Measurements from ENCODE around the gene WASHC4.

WASHC4 gene

DNA sequence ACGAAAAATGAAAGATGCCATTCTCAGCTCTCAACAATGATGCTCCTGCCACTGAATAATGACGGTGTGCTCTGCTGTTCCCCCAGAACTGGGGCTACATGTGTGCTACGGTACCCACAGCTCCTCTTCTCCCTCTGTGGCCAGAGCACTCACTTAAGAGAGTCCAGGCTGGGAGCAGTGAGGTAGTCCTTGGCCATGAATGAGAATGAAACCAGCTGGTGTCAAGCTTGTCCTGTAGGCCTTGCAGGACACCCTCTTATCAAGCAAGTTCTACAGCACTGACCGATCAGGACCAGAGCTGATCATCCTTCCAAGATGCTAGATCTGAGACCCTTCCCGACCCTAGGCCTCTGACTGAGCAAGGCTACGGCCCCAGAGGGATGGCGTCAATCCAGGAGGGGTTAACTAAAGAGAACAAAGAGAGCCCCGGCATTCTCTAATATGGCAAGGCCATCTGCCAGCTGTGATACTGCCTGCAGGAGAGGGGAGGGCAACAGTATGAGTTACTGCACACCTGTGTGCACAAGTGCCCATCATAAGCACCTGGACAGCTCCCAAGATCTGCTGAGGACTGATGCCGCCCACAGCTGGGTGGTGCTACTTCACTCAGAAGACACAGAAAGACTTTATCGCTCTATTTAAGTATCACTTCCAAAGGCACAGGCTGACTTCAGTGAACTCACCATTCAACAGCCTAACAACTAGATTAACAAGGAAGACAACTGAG, 98.0 kb downstream of the WASHC4 start:
- DNase-seq = no peak

DNA sequence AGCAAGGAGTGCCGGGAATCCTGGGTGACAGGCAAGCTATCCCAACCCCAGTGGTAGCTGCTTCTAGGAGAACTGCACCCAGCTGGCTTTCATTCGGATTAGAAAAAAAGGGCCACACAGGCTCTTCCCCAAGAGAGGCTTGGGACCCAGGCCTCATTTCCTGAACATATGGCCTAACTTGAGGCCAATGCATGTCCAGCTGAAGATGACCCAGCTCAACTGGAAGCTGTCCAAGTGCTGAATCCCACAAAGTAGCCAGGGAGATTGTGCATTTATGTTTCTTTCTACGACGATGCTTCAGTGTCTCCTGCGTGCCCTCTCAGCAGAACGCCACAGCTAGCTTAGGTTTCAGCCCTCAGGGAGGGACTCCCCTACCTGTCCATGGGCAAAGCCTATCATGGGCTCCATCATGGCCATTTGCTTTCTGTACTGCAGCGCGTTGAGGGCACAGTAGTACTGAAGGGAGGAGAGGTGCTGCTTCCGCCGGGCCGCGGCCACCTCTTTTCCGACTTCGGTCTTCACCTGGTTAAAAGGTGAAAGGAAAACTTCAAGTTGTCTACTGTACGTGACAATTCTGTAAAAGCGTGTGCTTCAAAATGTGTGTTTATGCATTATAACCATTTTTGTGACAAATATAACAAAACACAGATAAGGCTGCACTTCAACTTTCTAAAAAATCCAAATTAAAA, 99.3 kb downstream of the WASHC4 start:
- no peak for DNase-seq

DNA sequence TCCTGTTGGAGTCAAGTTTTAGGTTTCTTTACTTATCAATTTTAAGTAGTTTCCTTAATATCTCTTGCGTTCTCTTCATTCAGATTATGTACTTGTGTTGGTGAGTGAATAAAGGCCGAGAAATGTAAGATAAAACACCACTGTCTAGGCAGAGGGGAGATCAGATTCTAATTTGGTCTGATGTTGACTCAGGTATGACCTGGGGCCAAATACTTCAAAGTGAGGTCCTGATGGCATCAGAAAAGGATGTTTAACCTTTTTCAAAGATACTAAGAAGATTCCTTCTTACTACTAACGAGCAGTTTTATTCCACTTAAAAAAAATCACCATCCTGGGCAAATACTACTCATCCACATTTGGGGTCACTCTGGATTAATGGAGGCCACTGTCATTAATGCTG, 101.6 kb downstream of the WASHC4 start:
- no peak for DNase-seq

DNA sequence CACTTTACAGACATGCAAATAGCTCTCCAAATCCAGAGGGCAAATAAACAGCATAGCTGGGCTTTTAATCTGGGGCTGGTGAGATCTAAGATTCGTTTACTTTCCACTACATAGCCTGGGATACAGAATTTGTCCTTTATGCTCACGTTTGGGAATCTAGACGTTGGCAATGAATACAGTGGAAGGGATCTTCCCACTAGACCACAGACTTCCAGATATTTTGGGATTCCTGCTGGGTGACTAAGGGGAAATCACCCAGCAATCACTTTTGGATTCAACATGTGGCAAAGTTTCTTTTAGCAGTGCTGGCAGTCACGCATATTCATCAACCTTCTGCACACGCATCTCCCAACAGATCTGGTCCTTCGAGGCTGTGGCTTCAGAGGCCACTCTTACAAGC, 104.9 kb downstream of the WASHC4 start:
- no peak for DNase-seq

DNA sequence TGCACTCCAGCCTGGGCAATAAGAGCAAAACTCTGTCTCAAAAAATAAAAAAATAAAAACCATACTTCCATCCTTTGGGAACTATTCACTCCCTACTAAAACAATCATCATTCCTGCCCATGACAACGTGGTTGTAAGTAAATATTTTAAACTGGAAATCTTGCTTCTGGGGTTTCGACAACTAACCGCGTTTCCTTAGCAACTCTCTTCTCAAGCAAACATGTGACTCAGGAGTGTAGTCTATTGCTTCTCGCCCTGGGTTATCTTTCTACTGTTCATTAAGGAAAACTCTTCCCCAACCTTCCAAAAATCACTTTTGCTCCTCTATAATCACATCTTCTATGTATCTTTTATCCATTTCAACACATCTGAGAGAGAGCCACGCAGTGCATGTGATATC, 106.6 kb downstream of the WASHC4 start:
- DNase-seq = no peak

DNA sequence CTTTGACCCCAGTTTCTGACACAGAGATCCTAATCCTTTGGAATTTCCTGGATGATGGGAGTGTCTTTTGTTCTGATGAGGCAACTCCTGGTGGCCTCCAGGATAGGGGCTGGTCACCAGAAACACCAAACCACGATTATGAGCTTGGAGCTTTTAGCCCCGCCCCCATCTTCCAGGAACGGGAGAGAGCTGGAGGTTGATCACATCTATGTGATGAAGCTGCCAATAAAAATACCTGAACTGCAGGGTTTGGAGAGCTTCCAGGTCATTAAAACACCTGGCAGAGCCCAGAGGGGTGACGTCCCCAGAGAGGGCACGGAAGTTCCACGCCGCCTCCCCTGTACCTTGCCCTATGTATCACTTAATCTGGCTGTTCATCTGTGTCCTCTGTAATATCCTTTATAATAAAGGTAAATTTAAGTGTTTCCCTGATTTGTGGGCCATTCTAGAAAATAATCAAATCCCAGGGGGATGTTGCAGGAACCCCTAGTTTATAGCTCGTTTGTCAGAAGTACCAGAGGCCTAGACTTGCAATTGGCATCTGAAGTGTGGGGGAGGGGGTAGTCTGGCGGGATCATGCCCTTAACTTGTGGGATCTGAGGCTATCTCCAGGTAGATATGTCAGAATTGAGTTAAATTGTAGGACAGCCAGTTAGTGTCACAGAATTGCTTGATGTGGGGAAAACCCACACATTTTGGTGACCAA, 107.3 kb downstream of the WASHC4 start:
- no peak for DNase-seq

DNA sequence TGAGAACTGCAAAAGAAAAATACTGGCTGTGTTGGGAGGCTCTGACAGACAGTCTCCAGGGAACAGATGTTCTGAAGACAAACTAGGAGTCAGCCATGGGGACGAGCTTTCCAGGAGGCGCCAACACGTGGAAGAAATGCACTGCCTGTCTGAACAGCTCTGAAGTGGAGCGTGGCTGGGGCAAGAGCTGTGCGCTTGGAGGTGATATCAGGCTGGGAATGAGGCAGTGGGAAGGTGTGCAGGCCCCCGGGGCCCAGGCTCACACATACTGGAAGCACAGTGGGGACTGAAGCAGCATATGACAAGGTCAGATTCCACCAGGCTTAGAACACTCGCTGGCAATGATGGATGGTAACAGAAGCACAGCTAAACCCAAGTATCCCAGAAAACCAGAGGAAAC, 110.9 kb downstream of the WASHC4 start:
- DNase-seq = peak in 1 of 51 donors; percentile 28
